Breast epithelium (tissue), 3 donors: ENCODE data around the gene WDR1.

ENCODE experiments used
- CTCF ChIP-seq, 3 donors: fragments of 450-650 bp; IDR thresholded peaks; one replicate each; pipeline ENCODE4 v1.5.1; 2016 to 2017; ENCODE audit warnings: antibody characterized with exemption in 3 of 3, mild to moderate bottlenecking in 3 of 3, moderate library complexity in 3 of 3
- POLR2A ChIP-seq: fragments of 450-650 bp; IDR thresholded peaks from one replicate; pipeline ENCODE4 v1.6.1; 2016; ENCODE audit warnings: antibody characterized with exemption, mild to moderate bottlenecking, moderate library complexity

GRCh38 chr4:10164877-10165283 is 48.3 kb upstream of the WDR1 start:
- TF ChIP-seq CTCF (IDR thresholded peaks at IDR 0.05) (peak in 2 of 3 donors; percentile 26 to 52), POLR2A (no peak)
